Measurements from ENCODE around the gene LNX1.

GRCh38 chr4:53531585-53532224 is 59.6 kb downstream of the LNX1 start:
- TF ChIP-seq CTCF (IDR thresholded peaks at IDR 0.05) (no peak), POLR2A (IDR thresholded peaks at IDR 0.05) (no peak)
